Endothelial cell (in vitro differentiated cells): ENCODE data around the gene SOX5. TPM values are rescaled to one million over a fixed set of nuclear protein-coding genes. Genes with fewer than 3 reads are reported as not detected.

Source experiments
- DNase-seq: peaks from one replicate; pipeline ENCODE4 v3.0.0; 2021; ENCODE audit warnings: low spot score
- H3K27ac Mint-ChIP-seq: one replicate; pipeline ENCODE4 v1.8.0; 2021; ENCODE audit warnings: mixed read lengths, inconsistent platforms; ENCODE audit not compliant: unreplicated experiment
- H3K27me3 Mint-ChIP-seq: one replicate; pipeline ENCODE4 v1.8.0; 2021; ENCODE audit warnings: mild to moderate bottlenecking, moderate library complexity, mixed read lengths, inconsistent platforms; ENCODE audit not compliant: unreplicated experiment
- H3K36me3 Mint-ChIP-seq: one replicate; pipeline ENCODE4 v1.8.0; 2021; ENCODE audit warnings: mild to moderate bottlenecking, low read depth, mixed read lengths, inconsistent platforms; ENCODE audit not compliant: unreplicated experiment
- H3K4me1 Mint-ChIP-seq: one replicate; pipeline ENCODE4 v1.8.0; 2021; ENCODE audit warnings: mild to moderate bottlenecking, mixed read lengths, inconsistent platforms; ENCODE audit not compliant: unreplicated experiment
- H3K4me3 Mint-ChIP-seq: one replicate; pipeline ENCODE4 v1.8.0; 2021; ENCODE audit warnings: mild to moderate bottlenecking, mixed read lengths, inconsistent platforms; ENCODE audit not compliant: unreplicated experiment
- H3K9me3 Mint-ChIP-seq: one replicate; pipeline ENCODE4 v1.8.0; 2021; ENCODE audit warnings: mixed read lengths, inconsistent platforms; ENCODE audit not compliant: unreplicated experiment
- total RNA-seq: library from RNA; stranded (reverse); fragmentation: NEBNext Ultra II Directional; extraction: Animal tissue kit (Norgen Biotek cat#: 25700); gene quantifications from one replicate; pipeline ENCODE4 v1.2.1, GENCODE V29; 2021; ENCODE audit not compliant: unreplicated experiment
- TF ChIP-seq, protein P1 (sequence below): fragments of 200-600 bp; sonication (generic); IDR thresholded peaks from one replicate; pipeline ENCODE4 v1.5.0; 2021; ENCODE audit warnings: antibody characterized with exemption; ENCODE audit not compliant: unreplicated experiment

Gene SOX5
- total RNA-seq, 1 donor from 2014 or later: 23.1 TPM

- Mint-ChIP-seq H3K4me1 (peaks cover 5% of the 10 kb centered on the region), H3K9me3 (no peaks in the 10 kb centered on the region), H3K27ac (no peak overlapping the region), H3K36me3 (no peaks in the 10 kb centered on the region), H3K27me3 (no peaks in the 10 kb centered on the region), H3K4me3 (no peak overlapping the region)
- TF ChIP-seq, protein P1, sequence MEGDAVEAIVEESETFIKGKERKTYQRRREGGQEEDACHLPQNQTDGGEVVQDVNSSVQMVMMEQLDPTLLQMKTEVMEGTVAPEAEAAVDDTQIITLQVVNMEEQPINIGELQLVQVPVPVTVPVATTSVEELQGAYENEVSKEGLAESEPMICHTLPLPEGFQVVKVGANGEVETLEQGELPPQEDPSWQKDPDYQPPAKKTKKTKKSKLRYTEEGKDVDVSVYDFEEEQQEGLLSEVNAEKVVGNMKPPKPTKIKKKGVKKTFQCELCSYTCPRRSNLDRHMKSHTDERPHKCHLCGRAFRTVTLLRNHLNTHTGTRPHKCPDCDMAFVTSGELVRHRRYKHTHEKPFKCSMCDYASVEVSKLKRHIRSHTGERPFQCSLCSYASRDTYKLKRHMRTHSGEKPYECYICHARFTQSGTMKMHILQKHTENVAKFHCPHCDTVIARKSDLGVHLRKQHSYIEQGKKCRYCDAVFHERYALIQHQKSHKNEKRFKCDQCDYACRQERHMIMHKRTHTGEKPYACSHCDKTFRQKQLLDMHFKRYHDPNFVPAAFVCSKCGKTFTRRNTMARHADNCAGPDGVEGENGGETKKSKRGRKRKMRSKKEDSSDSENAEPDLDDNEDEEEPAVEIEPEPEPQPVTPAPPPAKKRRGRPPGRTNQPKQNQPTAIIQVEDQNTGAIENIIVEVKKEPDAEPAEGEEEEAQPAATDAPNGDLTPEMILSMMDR: no peak
- no peak for DNase-seq
Measured at GRCh38 chr12:23921099-23921856, 28.2 kb downstream of the SOX5 start.

DNA sequence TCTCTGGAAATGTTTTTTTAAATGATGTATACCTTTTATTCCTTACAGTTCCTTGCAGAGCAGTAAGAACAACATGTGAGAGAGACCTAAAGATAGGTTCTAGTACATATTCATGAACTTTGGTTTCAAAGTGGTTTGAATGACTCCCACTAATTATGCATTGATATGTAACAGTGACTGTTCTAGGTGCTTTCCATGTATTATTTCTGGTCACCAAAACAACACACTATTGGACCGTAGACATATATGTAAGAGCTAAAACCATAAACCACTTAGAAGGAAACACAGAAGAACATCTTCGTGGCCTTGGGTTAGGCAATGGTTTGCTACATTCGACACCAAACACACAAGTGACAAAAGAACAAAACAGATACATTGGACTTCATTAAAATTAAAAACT lies 37.9 kb downstream of the SOX5 start:
- Mint-ChIP-seq H3K27me3 (no peaks in the 10 kb centered on the region), H3K4me3 (no peak overlapping the region), H3K9me3 (no peaks in the 10 kb centered on the region), H3K4me1 (peaks cover 7% of the 10 kb centered on the region), H3K36me3 (no peaks in the 10 kb centered on the region), H3K27ac (no peak overlapping the region)
- no peak for DNase-seq
- TF ChIP-seq, protein P1: no peak

GRCh38 chr12:23909551-23909950 lies 39.9 kb downstream of the SOX5 start:
- H3K4me3 Mint-ChIP-seq: no peak overlapping the region
- H3K9me3 Mint-ChIP-seq: no peaks in the 10 kb centered on the region
- H3K27ac Mint-ChIP-seq: no peak overlapping the region
- no peaks in the 10 kb centered on the region for H3K27me3 Mint-ChIP-seq
- DNase-seq: no peak
- TF ChIP-seq, protein P1: no peak
- peaks cover 9% of the 10 kb centered on the region for H3K4me1 Mint-ChIP-seq
- H3K36me3 Mint-ChIP-seq: no peaks in the 10 kb centered on the region

GRCh38 chr12:23906329-23906728 lies 43.1 kb downstream of the SOX5 start:
- peaks cover 9% of the 10 kb centered on the region for H3K4me1 Mint-ChIP-seq
- H3K27me3 Mint-ChIP-seq: no peaks in the 10 kb centered on the region
- no peak overlapping the region for H3K4me3 Mint-ChIP-seq
- TF ChIP-seq, protein P1: no peak
- H3K27ac Mint-ChIP-seq: no peak overlapping the region
- no peak for DNase-seq
- H3K9me3 Mint-ChIP-seq: no peaks in the 10 kb centered on the region
- no peaks in the 10 kb centered on the region for H3K36me3 Mint-ChIP-seq

GRCh38 chr12:23899434-23899833 lies 50.0 kb downstream of the SOX5 start:
- DNase-seq: no peak
- Mint-ChIP-seq H3K27ac (no peak overlapping the region), H3K27me3 (no peaks in the 10 kb centered on the region), H3K9me3 (no peaks in the 10 kb centered on the region), H3K4me1 (peaks cover 16% of the 10 kb centered on the region), H3K36me3 (peaks cover 4% of the 10 kb centered on the region), H3K4me3 (no peak overlapping the region)
- TF ChIP-seq, protein P1: no peak
